ENCODE results near the gene IL6.
"Not testable (repeated sequence)": the region's sequence is repeated elsewhere in the genome, so short reads cannot be mapped to it uniquely, and the experiment has no call there.

The IL6 gene

DNA sequence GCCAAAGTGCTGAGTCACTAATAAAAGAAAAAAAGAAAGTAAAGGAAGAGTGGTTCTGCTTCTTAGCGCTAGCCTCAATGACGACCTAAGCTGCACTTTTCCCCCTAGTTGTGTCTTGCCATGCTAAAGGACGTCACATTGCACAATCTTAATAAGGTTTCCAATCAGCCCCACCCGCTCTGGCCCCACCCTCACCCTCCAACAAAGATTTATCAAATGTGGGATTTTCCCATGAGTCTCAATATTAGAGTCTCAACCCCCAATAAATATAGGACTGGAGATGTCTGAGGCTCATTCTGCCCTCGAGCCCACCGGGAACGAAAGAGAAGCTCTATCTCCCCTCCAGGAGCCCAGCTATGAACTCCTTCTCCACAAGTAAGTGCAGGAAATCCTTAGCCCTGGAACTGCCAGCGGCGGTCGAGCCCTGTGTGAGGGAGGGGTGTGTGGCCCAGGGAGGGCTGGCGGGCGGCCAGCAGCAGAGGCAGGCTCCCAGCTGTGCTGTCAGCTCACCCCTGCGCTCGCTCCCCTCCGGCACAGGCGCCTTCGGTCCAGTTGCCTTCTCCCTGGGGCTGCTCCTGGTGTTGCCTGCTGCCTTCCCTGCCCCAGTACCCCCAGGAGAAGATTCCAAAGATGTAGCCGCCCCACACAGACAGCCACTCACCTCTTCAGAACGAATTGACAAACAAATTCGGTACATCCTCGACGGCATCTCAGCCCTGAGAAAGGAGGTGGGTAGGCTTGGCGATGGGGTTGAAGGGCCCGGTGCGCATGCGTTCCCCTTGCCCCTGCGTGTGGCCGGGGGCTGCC lies at the start of gene IL6:
Gene IL6 (plus strand): TSS at position 294 of the 807 bp plus-strand sequence. CDS start 63 bp downstream, at position 357.
- peak; percentile 9 for DNase-seq (ENCODE audit: low spot score)

DNA sequence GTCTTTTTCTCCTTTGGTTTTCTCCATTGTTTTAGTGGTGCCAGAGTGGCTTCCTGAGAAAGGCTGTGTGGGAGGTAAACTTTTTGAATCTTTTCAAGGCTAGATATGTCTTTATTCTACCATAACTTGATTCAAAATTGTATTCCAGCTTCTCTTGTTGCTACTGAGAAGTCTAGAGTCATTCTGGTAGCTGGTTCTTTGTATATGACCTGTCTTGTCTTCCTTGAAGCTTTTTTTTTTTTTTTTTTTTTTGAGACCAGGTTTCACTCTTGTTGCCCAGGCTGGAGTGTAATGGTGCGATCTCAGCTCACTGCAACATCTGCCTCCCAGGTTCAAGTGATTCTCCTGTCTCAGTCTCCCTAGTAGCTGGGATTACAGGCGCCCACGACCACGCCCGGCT lies 49.7 kb upstream of the IL6 start:
- DNase-seq (ENCODE audit: low spot score): not testable (repeated sequence)

DNA sequence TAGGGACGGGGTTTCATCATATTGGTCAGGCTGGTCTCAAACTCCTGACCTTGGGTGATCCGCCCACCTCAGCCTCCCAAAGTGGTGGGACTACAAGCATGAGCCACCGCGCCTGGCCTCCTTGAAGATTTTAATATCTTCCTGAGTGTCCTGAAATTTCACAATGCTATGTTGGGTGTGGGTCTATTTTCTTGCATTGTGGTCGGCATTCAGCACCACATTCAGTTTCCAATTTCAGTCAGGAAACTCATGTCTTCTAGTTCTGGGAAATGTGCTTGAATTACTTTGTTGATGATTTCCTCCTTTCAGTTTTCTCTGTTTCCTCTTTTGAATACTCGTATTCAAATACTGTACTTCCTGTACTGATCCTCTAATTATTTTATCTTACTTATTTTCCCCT lies 49.3 kb upstream of the IL6 start:
- no peak for DNase-seq (ENCODE audit: low spot score)

DNA sequence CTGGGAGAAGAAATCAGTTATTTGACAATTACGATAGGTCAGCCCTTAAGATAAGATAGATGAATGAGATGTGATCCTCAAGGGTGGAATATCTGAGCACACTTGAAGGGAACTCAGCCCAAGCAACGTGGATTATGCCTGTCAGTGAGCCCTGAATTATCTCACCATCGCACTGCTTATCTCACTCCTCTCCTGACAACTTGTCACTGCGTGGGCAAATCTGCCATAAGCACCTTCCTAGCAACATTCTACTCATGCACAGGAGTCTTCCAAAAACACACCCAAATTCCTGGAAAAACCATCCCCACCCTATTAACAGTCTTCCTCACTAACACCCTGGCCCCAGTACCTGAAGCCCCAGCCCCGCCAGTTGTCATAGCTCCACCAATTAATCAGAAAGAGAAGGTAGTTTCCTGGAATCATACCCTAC lies 46.5 kb upstream of the IL6 start:
- no peak for DNase-seq (ENCODE audit: low spot score)

DNA sequence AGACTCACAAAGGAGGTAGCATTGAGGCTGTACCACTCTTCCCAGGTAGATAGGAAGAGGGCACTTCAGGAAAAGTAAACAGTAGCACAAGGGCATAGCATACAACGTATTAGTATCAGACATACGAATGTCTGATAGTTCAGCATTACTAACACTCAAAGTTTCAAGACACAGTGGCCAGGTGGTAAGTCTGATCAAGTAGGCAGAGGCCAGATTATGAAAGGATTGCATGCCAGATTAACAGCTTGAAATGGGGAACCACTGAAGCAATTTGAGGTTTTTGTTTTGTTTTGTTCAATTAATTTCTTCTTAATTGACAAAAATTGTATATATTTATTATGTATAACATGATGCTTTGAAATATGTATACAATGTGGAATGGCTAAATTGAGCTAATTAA lies 45.7 kb upstream of the IL6 start:
- DNase-seq (ENCODE audit: low spot score): no peak

DNA sequence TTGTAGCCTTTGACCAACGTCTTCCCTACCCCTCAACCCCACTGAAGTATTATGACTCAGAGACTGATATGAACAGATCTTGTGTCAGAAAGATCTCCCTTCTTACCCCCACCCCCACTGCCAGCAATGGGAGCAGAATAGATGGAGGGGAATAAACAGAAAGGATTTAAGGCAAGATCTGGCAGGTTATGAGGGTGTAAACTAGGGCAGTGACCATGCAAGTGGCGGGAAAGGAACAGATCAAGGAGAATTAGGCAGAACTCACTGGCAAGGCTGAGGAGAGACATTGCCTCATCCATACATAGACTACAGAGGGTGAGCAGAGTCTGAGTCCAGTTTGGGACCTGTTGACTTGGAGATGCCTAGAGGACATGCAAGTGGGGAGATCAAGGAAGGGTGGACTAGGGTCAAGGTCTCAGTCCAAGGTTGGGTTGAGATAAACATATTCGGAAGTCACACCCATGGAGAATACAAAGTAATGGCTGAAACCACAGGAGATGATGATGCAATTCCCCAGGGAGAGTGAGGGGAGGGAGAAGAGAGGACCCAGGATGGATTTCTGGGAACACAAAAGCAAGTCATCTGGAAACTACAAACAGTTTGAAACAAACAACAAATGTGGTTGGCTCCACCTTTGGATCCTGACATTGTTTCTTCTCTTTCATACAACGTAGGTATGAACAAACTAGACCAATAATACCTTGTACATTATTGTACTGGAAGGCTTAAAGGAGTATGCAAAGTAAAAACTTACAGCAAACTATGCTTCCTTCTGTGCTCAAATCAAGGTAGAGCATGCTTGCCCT lies 44.9 kb upstream of the IL6 start:
- no peak for DNase-seq (ENCODE audit: low spot score)

DNA sequence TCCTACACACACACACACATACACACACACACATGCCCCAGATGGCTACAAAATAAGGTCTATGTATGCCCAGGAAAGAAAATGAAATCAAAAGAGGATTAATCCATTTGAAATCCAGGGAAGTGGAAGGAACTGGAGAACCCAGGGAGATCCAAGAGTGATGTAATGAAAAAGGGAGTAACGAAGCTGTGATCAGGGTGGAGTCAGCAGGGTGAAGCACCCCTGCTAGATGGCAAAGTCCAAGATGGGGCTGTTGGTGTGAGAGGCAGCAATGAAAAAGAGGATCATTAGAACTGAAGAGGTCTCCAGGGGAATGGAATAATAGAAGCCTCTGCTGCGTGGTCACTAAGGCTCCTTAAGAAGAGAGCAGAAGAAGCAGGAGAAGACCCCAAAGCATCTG lies 43.6 kb upstream of the IL6 start:
- no peak for DNase-seq (ENCODE audit: low spot score)

DNA sequence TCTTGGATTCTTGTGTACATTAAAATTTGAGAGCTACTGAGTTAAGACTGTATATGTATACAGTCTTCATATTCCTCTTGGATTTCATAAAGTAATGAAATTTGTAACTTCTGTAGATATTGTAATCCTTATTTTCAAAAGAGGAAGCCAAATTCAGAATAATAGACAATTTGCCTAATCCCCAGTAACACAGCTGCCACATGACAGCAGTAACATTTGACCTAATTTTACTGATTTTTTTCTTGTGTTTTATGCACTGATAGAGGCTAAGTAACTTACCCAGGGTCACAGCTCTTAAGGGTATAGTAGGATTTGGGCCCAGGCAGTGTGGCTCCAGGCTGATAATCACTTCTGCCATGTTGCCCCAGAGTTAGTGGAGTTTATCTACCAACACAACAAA lies 40.4 kb upstream of the IL6 start:
- DNase-seq (ENCODE audit: low spot score): no peak

DNA sequence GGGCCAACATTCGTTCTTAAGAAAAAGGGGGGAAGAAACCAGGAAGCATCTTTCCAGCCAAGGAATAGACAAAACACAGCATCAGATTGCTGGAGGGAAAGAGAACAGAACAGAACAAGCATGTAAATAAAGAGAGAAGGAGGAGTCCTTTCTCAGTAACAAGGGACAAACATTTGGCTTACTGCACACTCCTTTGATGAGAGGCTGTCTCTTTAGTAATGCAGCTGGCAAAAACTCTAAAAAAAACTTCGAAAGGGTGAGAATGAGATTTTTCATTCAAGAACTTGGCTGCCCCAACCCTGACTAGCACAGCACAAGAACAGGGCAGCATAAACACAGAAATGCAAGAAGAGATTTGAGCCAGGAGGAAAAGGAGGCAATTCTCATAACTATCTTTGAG lies 38.9 kb upstream of the IL6 start:
- DNase-seq (ENCODE audit: low spot score): no peak

DNA sequence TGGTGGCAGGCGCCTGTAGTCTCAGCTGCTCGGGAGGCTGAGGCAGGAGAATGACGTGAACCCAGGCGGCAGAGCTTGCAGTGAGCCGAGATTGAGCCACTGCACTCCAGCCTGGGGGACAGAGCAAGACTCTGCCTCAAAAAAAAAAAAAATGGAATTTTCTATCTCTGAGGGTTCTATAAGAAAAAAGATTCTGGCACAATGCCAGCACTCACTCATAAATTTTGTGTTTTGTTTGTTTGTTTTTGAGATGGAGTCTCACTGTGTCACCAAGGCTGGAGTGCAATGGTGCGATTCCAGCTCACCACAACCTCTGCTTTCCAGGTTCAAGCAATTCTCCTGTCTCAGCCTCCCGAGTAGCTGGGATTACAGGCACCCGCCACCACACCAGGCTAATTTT lies 38.1 kb upstream of the IL6 start:
- not testable (repeated sequence) for DNase-seq (ENCODE audit: low spot score)

DNA sequence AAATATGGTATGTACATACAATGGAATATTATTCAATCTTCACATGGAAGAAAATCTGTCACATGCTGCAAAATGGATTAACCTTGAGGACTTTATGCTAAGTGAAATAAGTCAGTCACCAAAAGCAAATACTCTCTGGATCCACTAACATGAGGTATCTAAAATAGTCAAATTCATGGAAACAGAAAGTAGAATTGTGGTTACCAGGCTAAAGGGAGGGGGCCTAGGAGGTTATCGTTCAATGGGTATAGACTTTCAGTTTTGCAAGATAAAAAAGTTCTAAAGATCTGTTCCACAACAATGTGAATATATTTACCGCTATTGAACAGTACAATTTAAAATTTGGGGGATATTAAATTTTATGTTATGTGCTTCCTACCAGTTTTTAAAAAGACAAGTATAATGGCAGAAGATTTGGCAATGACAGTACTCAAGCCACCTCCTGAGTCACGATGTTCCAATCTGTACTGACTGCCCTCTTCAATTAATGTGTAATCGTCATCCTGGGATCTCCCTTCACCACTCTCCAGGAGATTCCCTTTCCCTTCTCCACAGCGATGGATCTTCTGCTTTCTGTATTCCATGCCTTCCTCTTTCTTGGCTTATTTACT lies 32.3 kb upstream of the IL6 start:
- no peak for DNase-seq (ENCODE audit: low spot score)

DNA sequence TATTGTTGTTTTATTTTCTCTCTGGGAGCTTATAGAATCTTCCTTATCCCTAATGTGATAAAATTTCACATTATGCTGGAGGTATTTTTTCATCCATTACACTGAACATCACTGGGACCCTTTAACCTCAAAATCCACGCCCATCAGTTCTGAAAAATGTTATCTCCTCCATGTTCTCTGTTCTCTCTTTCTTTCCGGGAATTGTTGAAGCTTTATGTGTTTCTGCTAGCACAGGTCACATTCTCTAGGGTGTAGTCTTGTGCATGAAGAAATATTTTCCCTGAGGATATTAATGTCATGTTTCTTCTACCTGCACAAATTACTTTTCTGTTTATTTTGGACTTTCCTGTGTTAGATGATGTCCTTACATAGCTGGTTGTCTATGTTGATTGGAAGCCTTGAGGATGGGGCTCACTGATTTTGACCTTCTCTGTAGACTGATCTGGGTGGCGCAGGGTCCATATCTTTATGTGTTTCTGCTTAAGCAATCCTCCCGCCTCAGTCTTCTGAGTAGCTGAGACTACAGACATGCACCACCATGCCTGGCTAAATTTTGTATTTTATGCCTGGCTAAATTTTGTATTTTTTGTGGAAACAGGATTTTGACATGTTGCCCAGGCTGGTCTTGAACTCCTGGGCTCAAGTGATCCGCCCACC lies 31.4 kb upstream of the IL6 start:
- no peak for DNase-seq (ENCODE audit: low spot score)

DNA sequence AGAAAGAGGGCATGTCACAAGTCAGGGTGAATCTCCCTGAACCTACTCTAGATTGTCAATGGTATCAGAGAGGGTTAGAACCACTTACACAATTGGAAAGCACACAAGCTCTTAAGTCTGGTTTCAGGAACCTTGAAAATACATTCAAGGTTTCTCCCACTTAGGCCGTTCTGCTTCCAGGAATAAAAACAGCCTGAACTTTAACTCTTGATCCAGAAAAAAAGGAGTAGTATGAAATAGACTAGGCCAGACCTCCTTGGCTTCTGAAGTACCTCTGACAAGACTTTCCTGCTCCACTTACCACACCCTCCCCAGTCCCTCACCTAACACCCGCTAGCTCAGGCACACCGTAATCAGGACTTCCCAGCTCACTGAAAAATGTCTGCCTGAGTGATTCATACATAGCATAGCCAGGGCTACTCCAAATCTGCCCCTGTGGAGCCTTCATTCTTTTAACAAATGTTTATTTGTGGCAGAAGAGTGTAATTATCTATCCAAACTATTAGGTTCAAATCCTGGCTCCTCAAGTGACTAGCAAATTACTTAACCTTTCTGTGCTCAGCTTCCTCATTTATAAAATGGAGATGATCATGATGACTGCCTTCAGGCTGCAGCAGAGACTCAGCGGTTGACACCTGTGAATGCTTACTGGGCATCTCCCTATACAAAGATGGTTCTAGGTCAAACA lies 30.3 kb upstream of the IL6 start:
- DNase-seq (ENCODE audit: low spot score): peak; percentile 3

DNA sequence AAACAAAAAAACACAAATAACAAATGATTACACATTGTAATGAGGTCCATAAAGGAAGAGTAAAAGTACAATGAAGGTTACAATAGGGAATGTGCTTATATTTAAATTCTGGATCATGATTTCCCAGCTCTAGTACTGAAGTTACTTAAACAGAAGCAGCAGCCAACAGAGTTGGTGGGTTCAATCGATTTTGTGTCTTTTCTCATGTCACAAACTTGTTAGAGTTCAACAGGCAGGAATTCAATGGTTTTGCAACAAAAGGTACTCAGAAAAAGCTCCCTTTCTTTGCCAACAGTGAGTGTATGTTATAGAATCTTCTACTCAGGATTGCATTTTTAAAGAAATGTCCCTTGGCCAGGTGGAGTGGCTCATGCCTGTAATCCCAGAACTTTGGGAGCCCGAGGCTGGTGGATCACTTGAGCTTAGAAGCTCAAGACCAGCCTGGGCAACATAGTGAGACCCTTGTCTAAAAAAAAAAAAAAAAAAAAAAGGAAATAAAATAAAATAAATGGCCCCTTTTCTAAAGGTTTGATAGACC lies 29.6 kb upstream of the IL6 start:
- DNase-seq (ENCODE audit: low spot score): no peak

DNA sequence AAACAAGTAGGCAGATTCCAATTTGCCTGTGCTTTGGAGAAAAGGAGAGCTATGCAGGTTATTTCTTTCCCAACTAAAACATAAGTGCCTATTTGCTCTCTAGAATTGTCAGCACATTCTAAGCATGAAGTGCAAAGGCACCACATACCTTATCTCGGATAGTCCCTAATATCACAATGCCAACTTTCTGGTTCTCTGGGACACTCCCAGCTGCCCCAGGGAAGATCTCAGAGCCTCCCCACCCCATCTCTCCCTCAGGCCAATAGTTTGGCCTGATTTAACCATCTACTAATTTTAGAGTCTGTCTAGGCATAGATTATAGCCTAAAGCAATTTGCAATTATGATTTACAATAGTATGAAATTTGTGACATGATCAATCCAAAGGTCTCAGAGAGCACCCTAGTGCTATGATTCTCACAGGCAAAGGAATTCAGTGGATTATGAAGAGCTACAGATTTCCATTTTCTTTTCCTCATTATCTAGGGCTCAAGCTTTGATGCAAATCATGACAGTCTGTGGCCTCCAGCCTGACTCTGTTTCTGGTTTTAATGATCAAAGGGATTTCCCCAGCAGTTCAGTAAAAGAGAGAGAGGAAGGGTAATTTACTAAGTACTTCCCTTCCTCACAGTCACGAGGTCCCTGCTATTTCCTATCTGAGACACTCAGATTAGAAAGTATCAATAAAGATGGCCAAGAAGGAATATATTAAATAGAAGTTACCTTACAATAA lies 29.0 kb upstream of the IL6 start:
- peak; percentile 33 for DNase-seq (ENCODE audit: low spot score)

DNA sequence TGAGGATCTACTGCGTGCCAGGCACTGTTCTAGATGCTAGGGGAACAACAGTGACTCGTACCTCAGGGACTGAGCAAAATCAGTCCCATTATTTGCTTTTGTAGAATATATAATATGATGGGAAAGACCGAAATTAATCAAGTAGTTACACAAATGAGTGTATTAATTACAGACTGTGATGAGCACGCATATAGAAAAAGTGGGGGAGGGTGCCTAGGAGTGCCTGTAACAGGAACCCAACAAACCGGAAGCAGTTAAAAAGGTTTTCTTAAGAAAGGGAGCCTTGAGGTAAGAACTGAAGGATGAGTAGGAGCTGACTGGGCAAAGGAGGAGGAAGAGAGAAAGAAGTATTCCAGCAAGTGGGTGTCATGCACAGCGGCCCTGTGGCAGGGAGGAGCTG lies 28.2 kb upstream of the IL6 start:
- no peak for DNase-seq (ENCODE audit: low spot score)

DNA sequence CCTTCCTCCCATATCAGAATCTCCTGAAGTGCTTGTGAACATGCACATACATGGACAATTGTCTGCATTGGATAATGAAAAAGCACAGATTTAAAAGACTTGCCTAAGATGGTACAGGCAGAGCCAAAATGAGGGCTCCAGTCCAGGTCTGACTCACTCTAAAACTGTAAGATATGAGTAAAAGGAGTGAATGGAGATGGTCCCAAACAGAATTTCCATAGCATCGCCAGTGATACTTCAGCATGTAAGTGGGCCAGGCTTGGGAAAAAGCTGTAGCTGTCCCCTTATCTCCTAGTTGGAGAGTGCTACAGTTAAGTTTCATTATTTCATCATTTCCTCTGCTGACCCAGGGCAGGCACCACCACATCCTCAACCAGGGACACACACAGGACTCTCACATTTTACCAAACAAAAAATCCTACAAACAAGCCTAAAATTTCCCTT lies 26.4 kb upstream of the IL6 start:
- no peak for DNase-seq (ENCODE audit: low spot score)

DNA sequence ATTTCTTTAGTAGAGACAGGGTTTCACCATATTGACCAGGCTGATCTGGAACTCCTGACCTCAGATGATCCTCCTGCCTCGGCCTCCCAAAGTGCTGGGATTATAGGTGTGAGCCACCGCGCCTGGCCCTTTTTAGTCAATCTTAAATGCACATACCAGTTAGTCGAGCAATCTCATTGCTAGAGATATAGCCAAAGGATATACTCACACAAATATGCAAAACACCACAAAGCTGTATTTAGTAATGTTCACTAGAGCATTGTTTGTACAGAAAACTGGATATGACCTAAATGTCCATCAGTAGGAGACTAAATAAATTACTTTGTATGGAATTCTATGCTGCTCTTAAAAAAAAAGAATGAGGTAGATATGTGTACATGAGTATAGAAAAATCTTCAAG lies 24.5 kb upstream of the IL6 start:
- no peak for DNase-seq (ENCODE audit: low spot score)

DNA sequence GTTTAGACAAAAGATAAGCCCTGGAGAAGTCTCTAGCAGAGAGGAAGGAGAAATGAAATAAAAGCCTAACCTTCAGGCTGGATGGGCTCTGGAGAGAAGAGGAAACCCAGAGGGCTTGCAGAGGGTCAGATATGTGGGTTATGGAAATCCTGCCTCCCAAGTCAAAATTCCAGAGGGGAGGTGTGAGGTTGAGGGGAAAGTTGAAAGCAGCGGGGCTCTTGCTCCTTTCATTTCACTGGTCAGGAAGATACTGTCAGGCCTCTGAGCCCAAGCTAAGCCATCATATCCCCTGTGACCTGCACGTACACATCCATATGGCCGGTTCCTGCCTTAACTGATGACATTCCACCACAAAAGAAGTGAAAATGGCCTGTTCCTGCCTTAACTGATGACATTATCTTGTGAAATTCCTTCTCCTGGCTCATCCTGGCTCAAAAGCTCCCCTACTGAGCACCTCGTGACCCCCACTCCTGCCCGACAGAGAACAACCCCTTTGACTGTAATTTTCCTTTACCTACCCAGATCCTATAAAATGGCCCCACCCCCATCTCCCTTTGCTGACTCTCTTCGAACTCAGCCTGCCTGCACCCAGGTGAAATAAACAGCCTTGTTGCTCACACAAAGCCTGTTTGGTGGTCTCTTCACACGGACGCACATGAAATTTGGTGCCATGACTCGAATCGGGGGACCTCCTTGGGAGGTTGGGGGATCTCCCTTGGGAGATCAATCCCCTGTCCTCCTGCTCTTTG lies 23.7 kb upstream of the IL6 start:
- DNase-seq (ENCODE audit: low spot score): not testable (repeated sequence)

Measured in CD4-positive, alpha-beta T cell treated with Interleukin-6 at 100 ng/mL for 8 hours (primary cell).